NCI-H2196 (cell line): ENCODE results near the gene PCDH10.

Experiments
- DNase-seq: peaks from one replicate; lab custom pipeline; 2025; ENCODE audit not compliant: unreplicated experiment; lab: John Stamatoyannopoulos, UW

PCDH10 gene

GRCh38 chr4:133148690-133149363 lies at the start of gene PCDH10:
Gene PCDH10 (plus strand): TSS chr4:133149294. CDS start chr4:133150141, 847 bp downstream.
- DNase-seq, result peak; percentile 52

- DNase-seq, result no peak
These were observed 47.1 kb upstream of the PCDH10 start for GRCh38 chr4:133102043-133102442.

GRCh38 chr4:133102612-133103409 lies 46.3 kb upstream of the PCDH10 start:
- no peak for DNase-seq

- no peak for DNase-seq
These were observed 36.5 kb upstream of the PCDH10 start for GRCh38 chr4:133112641-133113040.

- DNase-seq, result no peak
These were observed 24.3 kb upstream of the PCDH10 start for GRCh38 chr4:133124746-133125145.

GRCh38 chr4:133127500-133127899 lies 21.6 kb upstream of the PCDH10 start:
- no peak for DNase-seq

- no peak for DNase-seq
These were observed 19.9 kb upstream of the PCDH10 start for GRCh38 chr4:133129237-133129636.

GRCh38 chr4:133130171-133130570 lies 18.9 kb upstream of the PCDH10 start:
- DNase-seq, result no peak

GRCh38 chr4:133131829-133132460 lies 17.1 kb upstream of the PCDH10 start:
- DNase-seq, result no peak

- DNase-seq, result no peak
These were observed 12.3 kb upstream of the PCDH10 start for GRCh38 chr4:133136833-133137232.

- no peak for DNase-seq
These were observed 11.5 kb upstream of the PCDH10 start for GRCh38 chr4:133137571-133137970.

- DNase-seq, result no peak
These were observed 5.2 kb upstream of the PCDH10 start for GRCh38 chr4:133143775-133144430.

- DNase-seq, result no peak
These were observed 3.9 kb upstream of the PCDH10 start for GRCh38 chr4:133145241-133145640.

- DNase-seq, result no peak
These were observed 3.1 kb upstream of the PCDH10 start for GRCh38 chr4:133145758-133146573.

GRCh38 chr4:133146574-133147241 lies 2.4 kb upstream of the PCDH10 start:
- peak; percentile 10 for DNase-seq

- DNase-seq, result no peak
These were observed 1.7 kb upstream of the PCDH10 start for GRCh38 chr4:133147286-133147821.

- no peak for DNase-seq
These were observed 989 bp upstream of the PCDH10 start for GRCh38 chr4:133147921-133148689.

- DNase-seq, result no peak
These were observed 236 bp downstream of the PCDH10 start for GRCh38 chr4:133149364-133149695.

GRCh38 chr4:133149932-133150471 lies 908 bp downstream of the PCDH10 start:
- no peak for DNase-seq
